Endothelial cell of umbilical vein (primary cell): ENCODE data around the gene KIF15. TPM values are rescaled to one million over a fixed set of nuclear protein-coding genes. Genes with fewer than 3 reads are reported as not detected.

Experiments used
- BruUV-seq: library from RNA; stranded (reverse); fragments of 400-500 nt; replicated peaks from 2 replicates; lab custom pipeline; 2021; lab: Mats Ljungman, UMichigan
- CTCF ChIA-PET: fragments of 300-600, 350-600 bp; sonication (Branson Sonifier 250); formaldehyde crosslinking; loops from one replicate; lab custom pipeline; 2021; ENCODE audit warnings: antibody characterized with exemption, inconsistent platforms; lab: Charles Lee
- POLR2A ChIA-PET: fragments of 300-600, 350-600 bp; sonication (Branson Sonifier 250); formaldehyde crosslinking; loops from one replicate; lab custom pipeline; 2021; ENCODE audit warnings: antibody characterized with exemption, inconsistent platforms; lab: Charles Lee
- DNase-seq: peaks from one replicate; pipeline ENCODE4 v3.0.0-alpha.2; 2011; ENCODE audit warnings: low read depth, low spot score
- FAIRE-seq: peaks from 2 replicates; lab custom pipeline; 2011; peaks lifted over from hg19 to GRCh38; lab: Jason Lieb, UNC
- H2AFZ ChIP-seq: 2 replicates; pipeline ENCODE4 v1.6.0; 2012; ENCODE audit warnings: low read depth, low read length, control low read depth, inconsistent platforms
- H3K27ac ChIP-seq: 2 replicates; pipeline ENCODE4 v1.5.1; 2011; ENCODE audit warnings: low read depth, mild to moderate bottlenecking, control low read depth, low read length, moderate library complexity; ENCODE audit not compliant: insufficient read depth
- H3K27me3 ChIP-seq, 2 experiments: 2 replicates each; pipeline versions ENCODE4 v1.6.0 to v1.6.1; 2011; ENCODE audit warnings: low read length in 2 of 2, mixed read lengths in 1 of 2; ENCODE audit not compliant: control insufficient read depth in 2 of 2, insufficient read depth in 2 of 2
- H3K36me3 ChIP-seq, 2 experiments: 2 replicates in 1 of 2; 3 replicates in 1 of 2; pipeline ENCODE4 v1.5.1; 2011; ENCODE audit warnings: low read length in 2 of 2, mild to moderate bottlenecking in 1 of 2, moderate library complexity in 1 of 2; ENCODE audit not compliant: control insufficient read depth in 2 of 2, insufficient read depth in 2 of 2; ENCODE audit errors: extremely low read depth in 1 of 2
- H3K4me1 ChIP-seq: 3 replicates; pipeline ENCODE4 v1.5.1; 2011; ENCODE audit warnings: mild to moderate bottlenecking, low read length; ENCODE audit not compliant: control insufficient read depth, insufficient read depth; ENCODE audit errors: extremely low read depth
- H3K4me2 ChIP-seq: 2 replicates; pipeline ENCODE4 v1.6.1; 2011; ENCODE audit warnings: low read length, control low read depth, mixed read lengths; ENCODE audit not compliant: insufficient read depth
- H3K4me3 ChIP-seq, 3 experiments: fragments of 200-600 bp in 1 of 3; sonication (generic), shearing (Covaris generic) in 1 of 3; replicated peaks in 1 of 3; 2 replicates each; pipeline ENCODE4 v1.5.1; 2011 to 2016; ENCODE audit warnings: control low read depth in 3 of 3, low read length in 3 of 3, mild to moderate bottlenecking in 2 of 3, inconsistent platforms in 1 of 3, low read depth in 1 of 3, moderate library complexity in 1 of 3; ENCODE audit not compliant: insufficient read depth in 1 of 3
- H3K79me2 ChIP-seq: 2 replicates; pipeline ENCODE4 v1.6.0; 2012; ENCODE audit warnings: low read length, inconsistent platforms; ENCODE audit not compliant: control insufficient read depth, insufficient read depth
- H3K9ac ChIP-seq: replicated peaks from 2 replicates; pipeline ENCODE3; 2011; ENCODE audit warnings: low read length, control low read depth; ENCODE audit not compliant: insufficient read depth; ENCODE audit errors: extremely low read depth
- H3K9me1 ChIP-seq: replicated peaks from 3 replicates; pipeline ENCODE4 v1.6.0; 2011; ENCODE audit warnings: mild to moderate bottlenecking, low read length; ENCODE audit not compliant: control insufficient read depth, insufficient read depth; ENCODE audit errors: extremely low read depth
- H3K9me3 ChIP-seq: replicated peaks from 2 replicates; pipeline ENCODE4 v1.5.1; 2012; ENCODE audit warnings: low read length, inconsistent platforms; ENCODE audit not compliant: control insufficient read depth, insufficient read depth
- H4K20me1 ChIP-seq: replicated peaks from 2 replicates; pipeline ENCODE3; 2011; ENCODE audit warnings: mild to moderate bottlenecking, low read length; ENCODE audit not compliant: control insufficient read depth, insufficient read depth; ENCODE audit errors: extremely low read depth
- CTCF ChIP-seq, 2 donors: IDR thresholded peaks; 1 replicate in 1 of 2; 2 replicates in 1 of 2; pipeline ENCODE4 v1.5.1; 2011; ENCODE audit warnings: low read length in 2 of 2, mild to moderate bottlenecking in 2 of 2, moderate library complexity in 2 of 2, control low read depth in 1 of 2, inconsistent platforms in 1 of 2, low read depth in 1 of 2; ENCODE audit not compliant: insufficient read depth in 1 of 2; ENCODE audit errors: extremely low read depth in 1 of 2
- FOS ChIP-seq: IDR thresholded peaks from 2 replicates; pipeline ENCODE4 v1.6.1; 2011; ENCODE audit warnings: mild to moderate bottlenecking, low read length, moderate library complexity, borderline replicate concordance; ENCODE audit not compliant: insufficient read depth
- GATA2 ChIP-seq: IDR thresholded peaks from 2 replicates; pipeline ENCODE4 v1.7.0; 2011; ENCODE audit warnings: low read depth, mild to moderate bottlenecking, moderate library complexity, mixed read lengths, low read length; ENCODE audit not compliant: insufficient read length, insufficient read depth
- JUN ChIP-seq: IDR thresholded peaks from 2 replicates; pipeline ENCODE4 v1.6.1; 2011; ENCODE audit warnings: borderline replicate concordance, low read depth; ENCODE audit not compliant: insufficient read length, insufficient read depth
- MYC ChIP-seq: IDR thresholded peaks from one replicate; pipeline ENCODE4 v1.6.1; 2011; ENCODE audit warnings: mild to moderate bottlenecking, low read depth, low read length
- POLR2A ChIP-seq: IDR thresholded peaks from 2 replicates; pipeline ENCODE4 v1.6.1; 2012; ENCODE audit warnings: low read depth, mild to moderate bottlenecking, control low read depth, low read length
- POLR2AphosphoS5 ChIP-seq: IDR thresholded peaks from 2 replicates; pipeline ENCODE4 v1.6.1; 2012; ENCODE audit warnings: low read depth, mild to moderate bottlenecking, control low read depth, low read length, moderate library complexity; ENCODE audit not compliant: insufficient read depth
- dilution Hi-C: fragments of 300-500 bp; cut with MboI; formaldehyde crosslinking; loops from one replicate; pipeline ENCODE4 v1.15.0; 2019; ENCODE audit warnings: low sequenced_read_pairs; ENCODE audit not compliant: extremely low pct_ligation_motif_present
- intact Hi-C: fragments of 100-400 bp; cut with micrococcal nuclease; formaldehyde crosslinking; loops from one replicate; pipeline ENCODE4 v1.10.0; 2022
- polyA plus RNA-seq, 4 experiments: library from polyadenylated mRNA; depleted of rRNA in 3 of 4; stranded (reverse) in 3 of 4; unstranded in 1 of 4; fragments of >200 nt; gene quantifications; 2 replicates each; pipeline versions ENCODE4 v1.2.1 to v1.2.3, GENCODE V29; 2011 to 2012; ENCODE audit warnings: missing spikeins in 1 of 4
- total RNA-seq: library from RNA; stranded (reverse); gene quantifications from 2 replicates; pipeline ENCODE4 v1.2.3, GENCODE V29; 2021
- TF ChIP-seq, protein P1 (sequence below): IDR thresholded peaks from 2 replicates; pipeline ENCODE4 v1.6.1; 2011; ENCODE audit not compliant: insufficient read depth, insufficient read length

Gene KIF15
- total and polyA plus RNA-seq, 2 donors (not counting 3 experiments of a cell fraction or from before 2014, with no cell fraction given): 2.2 to 21.6 TPM

DNA sequence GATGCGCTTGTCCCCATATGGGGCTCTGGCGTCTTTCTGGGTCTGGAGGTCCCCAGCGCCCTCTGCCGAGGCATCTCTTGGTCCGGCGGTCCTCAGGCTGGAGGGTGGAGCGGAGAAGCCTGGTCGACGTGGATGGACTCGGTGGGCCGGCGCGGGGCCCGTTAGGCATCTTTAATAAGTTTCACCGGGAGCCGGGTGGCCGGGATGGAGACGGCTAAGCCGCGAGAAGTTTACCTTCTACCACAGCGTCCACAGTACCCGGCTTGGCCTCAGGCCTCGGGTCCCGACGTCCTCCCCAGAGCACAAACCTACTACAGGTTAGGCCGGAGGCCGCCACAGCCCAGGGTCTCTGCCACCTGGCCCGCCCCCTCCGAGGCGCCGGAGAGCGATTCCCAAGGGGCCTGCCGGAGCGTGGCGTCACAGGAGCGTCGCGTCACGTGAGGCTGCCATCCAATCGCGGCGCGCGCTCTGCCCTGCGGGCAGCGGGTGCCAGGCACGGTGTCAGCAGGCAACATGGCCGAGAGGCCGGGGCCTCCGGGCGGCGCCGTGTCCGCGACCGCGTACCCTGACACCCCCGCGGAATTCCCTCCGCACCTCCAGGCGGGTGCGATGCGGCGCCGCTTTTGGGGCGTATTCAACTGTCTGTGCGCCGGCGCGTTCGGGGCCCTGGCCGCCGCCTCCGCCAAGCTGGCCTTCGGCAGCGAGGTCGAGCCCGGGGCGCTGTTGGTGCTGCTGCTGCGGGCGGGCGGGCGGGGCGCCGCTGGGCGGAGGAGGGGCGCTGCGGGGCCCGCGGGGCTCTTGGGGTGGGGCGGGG lies 100.0 kb downstream of the KIF15 start, which contains the start of gene TMEM42:
Gene TMEM42, plus strand, starts transcription at position 501 of the 814 bp plus-strand sequence. Its CDS starts 13 bp downstream, at position 514.
- ChIA-PET POLR2A (interaction anchor here (1.0 kb wide), 1 partner anchor 73 kb away, joined by 4 read pairs; no protein-coding TSS in a partner anchor), CTCF (no interaction called here)
- TSS peak; percentile 92 for BruUV-seq
- dilution Hi-C loops (no loop called here), intact Hi-C loops (loop anchor here (1.0 to 2.0 kb wide), 5 partner anchors 24 to 523 kb away; partner anchors contain the start of genes EXOSC7, TCAIM and ZDHHC3)
- Histone ChIP-seq H3K27me3 (no peaks in the 10 kb centered on the region), H3K27ac (peak within 1 kb of the TSS; percentile 71), H3K4me2 (peak within 1 kb of the TSS; percentile 99), H3K9me1 (no peaks in the 10 kb centered on the region), H3K4me1 (peaks cover 7% of the 10 kb centered on the region), H3K9me3 (no peaks in the 10 kb centered on the region), H3K79me2 (peaks cover 6% of the 10 kb centered on the region), H2AFZ (peak within 1 kb of the TSS; percentile 92), H4K20me1 (no peaks in the 10 kb centered on the region), H3K36me3 (no peaks in the 10 kb centered on the region), H3K9ac (peak within 1 kb of the TSS; percentile 95), H3K4me3 (peak within 1 kb of the TSS; percentile 66 to 88 (median 72))
- DNase-seq (peak; percentile 95), FAIRE-seq (peak; percentile 84)
- TF ChIP-seq MYC (no peak), POLR2A (peak; percentile 86), CTCF (IDR thresholded peaks at IDR 0.05; ENCODE audit: extremely low read depth in 1 of 2, insufficient read depth in 1 of 2, low read depth in 1 of 2, low read length in 2 of 2) (peak in 1 of 2 donors; percentile 40), JUN (no peak), FOS (no peak), POLR2AphosphoS5 (peak; percentile 97), GATA2 (no peak)
- TF ChIP-seq, protein P1, sequence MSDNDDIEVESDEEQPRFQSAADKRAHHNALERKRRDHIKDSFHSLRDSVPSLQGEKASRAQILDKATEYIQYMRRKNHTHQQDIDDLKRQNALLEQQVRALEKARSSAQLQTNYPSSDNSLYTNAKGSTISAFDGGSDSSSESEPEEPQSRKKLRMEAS: peak; percentile 99
